Gastrocnemius medialis (tissue), 4 donors: Measurements from ENCODE around the gene AGTRAP.

Source experiments
- CTCF ChIP-seq, 5 experiments: fragments of 450-650 bp in 3 of 5; fragments of 200-600 bp in 2 of 5; sonication (generic) in 2 of 5; IDR thresholded peaks in 4 of 5; conservative IDR thresholded peaks in 1 of 5; 1 replicate in 4 of 5; 2 replicates in 1 of 5; pipeline ENCODE4 v1.5.1; 2016 to 2019; ENCODE audit warnings: antibody characterized with exemption in 5 of 5, mild to moderate bottlenecking in 3 of 5, moderate library complexity in 3 of 5
- POLR2A ChIP-seq, 2 donors: fragments of 450-650 bp; IDR thresholded peaks; one replicate each; pipeline ENCODE4 v1.6.1; 2017; ENCODE audit warnings: antibody characterized with exemption in 2 of 2, mild to moderate bottlenecking in 2 of 2, moderate library complexity in 2 of 2

DNA sequence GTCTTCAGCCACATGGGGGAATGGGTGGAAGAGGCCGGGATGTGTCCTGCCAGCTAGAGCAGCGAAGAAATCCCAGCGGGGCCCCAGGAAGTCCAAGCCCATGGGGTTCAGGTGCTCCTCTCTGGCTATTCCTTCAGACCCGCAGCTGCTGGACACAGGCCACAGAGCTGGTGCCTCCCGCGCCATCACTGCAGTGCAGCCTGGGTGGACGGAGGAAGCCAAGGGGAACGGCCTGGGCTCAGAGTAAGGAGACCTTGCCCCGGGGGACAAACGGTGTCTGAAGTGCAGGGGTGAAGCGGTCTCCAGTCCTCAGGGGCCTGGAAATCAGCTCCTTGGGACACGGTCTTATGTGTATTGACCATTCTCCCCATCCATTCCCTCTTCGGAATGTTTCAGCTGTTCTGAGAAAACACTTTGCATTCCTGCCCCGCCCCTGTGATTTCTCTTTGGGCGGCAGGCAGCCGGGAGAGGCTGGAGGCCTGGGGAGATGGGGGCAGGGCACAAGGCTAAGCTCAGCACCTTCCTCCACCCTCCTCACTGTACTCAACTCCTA lies 51.4 kb downstream of the AGTRAP start:
- TF ChIP-seq CTCF (IDR thresholded peaks at IDR 0.05 in 4 of 5, conservative IDR thresholded peaks at IDR 0.05 in 1 of 5) (no peak), POLR2A (IDR thresholded peaks at IDR 0.05) (no peak)
